H1 (cell line): Measurements from ENCODE around the gene SLC9A5. TPM values are rescaled to one million over a fixed set of nuclear protein-coding genes. Genes with fewer than 3 reads are reported as not detected.

Source experiments
- EP300 ChIP-seq, 2 experiments: IDR thresholded peaks; 1 replicate in 1 of 2; 2 replicates in 1 of 2; pipeline ENCODE4 v1.6.1; 2011 to 2012; ENCODE audit warnings: low read depth in 2 of 2, low read length in 2 of 2, mild to moderate bottlenecking in 2 of 2, borderline replicate concordance in 1 of 2, inconsistent platforms in 1 of 2, moderate library complexity in 1 of 2
- KDM1A ChIP-seq: fragments of 200-600, 300-600 bp; sonication (generic); IDR thresholded peaks from 2 replicates; pipeline ENCODE4 v1.7.1; 2016; ENCODE audit warnings: mild to moderate bottlenecking, low read length, borderline replicate concordance
- KDM4A ChIP-seq: IDR thresholded peaks from one replicate; pipeline ENCODE4 v1.7.1; 2012; ENCODE audit warnings: low read depth, mild to moderate bottlenecking, moderate library complexity, low read length, inconsistent platforms; ENCODE audit not compliant: severe bottlenecking
- POLR2A ChIP-seq, 2 experiments: IDR thresholded peaks; 1 replicate in 1 of 2; 2 replicates in 1 of 2; pipeline ENCODE4 v1.6.1; 2011; ENCODE audit warnings: low read depth in 2 of 2, low read length in 2 of 2, mild to moderate bottlenecking in 2 of 2; ENCODE audit errors: control extremely low read depth in 1 of 2
- RAD21 ChIP-seq, 2 experiments: IDR thresholded peaks in 1 of 2; conservative IDR thresholded peaks in 1 of 2; 2 replicates each; pipeline ENCODE4 v1.6.1; 2011; ENCODE audit warnings: low read depth in 2 of 2, low read length in 2 of 2, improper control_type of control experiment in 1 of 2, inconsistent platforms in 1 of 2, mild to moderate bottlenecking in 1 of 2, moderate library complexity in 1 of 2
- SUZ12 ChIP-seq: fragments of 200-600 bp; sonication (generic); IDR thresholded peaks from 2 replicates; pipeline ENCODE4 v1.6.1; 2012; ENCODE audit warnings: mild to moderate bottlenecking, inconsistent platforms, low read length, moderate library complexity, mixed read lengths
- YY1 ChIP-seq: IDR thresholded peaks from 2 replicates; pipeline ENCODE4 v1.6.1; 2011; ENCODE audit warnings: low read depth, mild to moderate bottlenecking, low read length
- polyA plus RNA-seq, 7 experiments: library from polyadenylated mRNA; depleted of rRNA in 3 of 7; stranded (reverse) in 5 of 7; unstranded in 2 of 7; fragments of >200 nt in 5 of 7; fragments of 200-250 nt in 2 of 7; gene quantifications; 1 replicate in 5 of 7; 2 replicates in 1 of 7; 4 replicates in 1 of 7; pipeline versions ENCODE4 v1.2.1 to v1.2.3, GENCODE V29; 2011 to 2013; ENCODE audit warnings: missing spikeins in 2 of 7, mixed read lengths in 2 of 7
- total RNA-seq: library from RNA; stranded (reverse); fragmentation: NEBNext Ultra II Directional; extraction: Animal tissue kit (Norgen Biotek cat#: 25700); gene quantifications from 2 replicates; pipeline ENCODE4 v1.2.1, GENCODE V29; 2021

Gene SLC9A5
- total and polyA plus RNA-seq, 2 of the 8 experiments (the other 6 are each of a cell fraction or from before 2014, with no cell fraction given) = 7.9 to 8.6 TPM

DNA sequence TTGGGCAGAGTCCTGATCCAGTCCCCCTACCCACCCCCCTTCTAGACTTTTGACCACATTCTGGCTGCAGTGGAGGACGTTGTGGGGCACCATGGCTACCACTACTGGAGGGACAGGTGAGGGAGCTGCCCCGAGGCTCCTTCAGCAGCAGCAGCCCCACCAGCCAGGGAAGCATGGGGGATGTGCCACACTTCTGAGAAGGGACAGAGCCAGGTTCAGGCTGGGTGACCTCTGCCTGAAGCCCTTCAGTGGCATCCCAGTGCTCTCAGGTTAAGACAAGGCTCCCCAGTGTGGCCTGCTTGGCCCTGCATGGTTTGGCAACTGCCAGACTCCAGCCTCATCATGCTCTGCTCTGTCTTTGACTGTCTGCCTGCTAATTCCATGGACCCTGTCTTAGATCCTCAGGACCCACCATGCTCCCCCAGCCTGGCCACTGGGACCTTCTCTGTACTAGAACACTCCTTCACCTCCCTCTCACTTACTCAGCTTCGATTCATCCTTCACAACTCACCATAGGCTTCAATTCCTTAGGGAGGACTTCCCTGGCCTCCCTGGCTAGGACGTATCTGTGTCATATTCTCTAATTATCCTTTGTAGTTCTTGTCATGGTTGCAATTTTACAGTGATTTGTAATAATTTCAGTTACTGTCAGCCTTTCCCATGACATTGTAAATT lies 8.8 kb downstream of the SLC9A5 start (continued):
- TF ChIP-seq SUZ12 = no peak
- TF ChIP-seq EP300 (IDR thresholded peaks at IDR 0.05; ENCODE audit: borderline replicate concordance in 1 of 2, low read depth in 2 of 2, low read length in 2 of 2) = no peak
- TF ChIP-seq YY1 = no peak
- no peak for TF ChIP-seq KDM4A
- TF ChIP-seq KDM1A = no peak
- TF ChIP-seq RAD21 (IDR thresholded peaks at IDR 0.05 in 1 of 2, conservative IDR thresholded peaks at IDR 0.05 in 1 of 2; ENCODE audit: low read depth in 2 of 2, low read length in 2 of 2) = no peak
- TF ChIP-seq POLR2A (IDR thresholded peaks at IDR 0.05; ENCODE audit: control extremely low read depth in 1 of 2, low read depth in 2 of 2, low read length in 2 of 2) = no peak
